Measurements from ENCODE around the gene OIT3. TPM values are rescaled to one million over a fixed set of nuclear protein-coding genes. Genes with fewer than 3 reads are reported as not detected.

The OIT3 gene
- total RNA-seq, 1 donor from 2014 or later = not detected

DNA sequence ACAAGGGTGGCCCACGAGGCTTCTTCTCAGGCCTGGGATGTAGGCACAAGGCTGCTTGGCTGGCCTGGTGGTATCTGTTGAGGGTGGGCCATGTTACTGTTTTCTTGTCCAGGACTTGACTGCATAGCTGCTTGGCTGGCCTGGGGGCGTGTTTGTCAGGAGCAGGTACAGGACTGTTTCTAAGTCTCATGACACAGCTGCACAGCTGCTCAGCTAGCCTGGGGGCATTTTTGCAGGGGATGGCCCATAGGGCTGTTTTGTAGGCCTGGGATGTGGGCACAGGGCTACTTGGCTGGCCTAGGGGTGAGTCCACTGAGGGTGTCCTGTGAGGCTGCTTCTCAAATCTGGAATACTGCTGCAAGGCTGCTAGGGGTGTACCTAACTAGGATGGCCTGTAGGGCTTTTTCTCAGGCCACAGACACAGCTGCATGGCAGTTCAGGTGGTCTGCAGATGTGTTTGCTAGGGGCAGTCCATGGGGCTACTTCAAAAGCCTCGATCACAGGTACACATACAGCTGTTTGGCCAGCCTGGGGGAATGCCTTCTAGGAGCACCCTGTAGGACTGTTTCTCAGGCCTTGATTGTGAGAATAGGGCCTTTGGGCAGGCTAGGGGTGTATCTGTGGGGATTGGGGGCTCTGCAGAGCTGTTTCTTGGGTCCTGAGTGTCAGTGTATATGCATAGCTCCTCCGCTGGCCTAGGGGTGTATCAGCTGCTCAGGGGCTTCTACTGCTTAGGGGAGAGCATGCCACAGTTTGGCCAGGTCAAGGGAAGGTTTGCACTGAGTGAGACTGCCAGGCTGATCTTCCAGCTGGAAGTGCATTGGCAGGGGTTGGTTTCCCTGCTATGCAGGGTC is 87.7 kb downstream of the OIT3 start:
- Histone ChIP-seq H3K4me3 (no peak overlapping the region), H3K4me1 (no peaks in the 10 kb centered on the region), H3K36me3 (no peaks in the 10 kb centered on the region), H3K27ac (replicated peaks) (no peak overlapping the region), H3K27me3 (ENCODE audit: low read depth) (no peaks in the 10 kb centered on the region), H3K9me3 (replicated peaks) (peaks cover 46% of the 10 kb centered on the region)
- DNase-seq = no peak
- intact Hi-C loops (cut with micrococcal nuclease) = no loop called here
- TF ChIP-seq, protein P1, sequence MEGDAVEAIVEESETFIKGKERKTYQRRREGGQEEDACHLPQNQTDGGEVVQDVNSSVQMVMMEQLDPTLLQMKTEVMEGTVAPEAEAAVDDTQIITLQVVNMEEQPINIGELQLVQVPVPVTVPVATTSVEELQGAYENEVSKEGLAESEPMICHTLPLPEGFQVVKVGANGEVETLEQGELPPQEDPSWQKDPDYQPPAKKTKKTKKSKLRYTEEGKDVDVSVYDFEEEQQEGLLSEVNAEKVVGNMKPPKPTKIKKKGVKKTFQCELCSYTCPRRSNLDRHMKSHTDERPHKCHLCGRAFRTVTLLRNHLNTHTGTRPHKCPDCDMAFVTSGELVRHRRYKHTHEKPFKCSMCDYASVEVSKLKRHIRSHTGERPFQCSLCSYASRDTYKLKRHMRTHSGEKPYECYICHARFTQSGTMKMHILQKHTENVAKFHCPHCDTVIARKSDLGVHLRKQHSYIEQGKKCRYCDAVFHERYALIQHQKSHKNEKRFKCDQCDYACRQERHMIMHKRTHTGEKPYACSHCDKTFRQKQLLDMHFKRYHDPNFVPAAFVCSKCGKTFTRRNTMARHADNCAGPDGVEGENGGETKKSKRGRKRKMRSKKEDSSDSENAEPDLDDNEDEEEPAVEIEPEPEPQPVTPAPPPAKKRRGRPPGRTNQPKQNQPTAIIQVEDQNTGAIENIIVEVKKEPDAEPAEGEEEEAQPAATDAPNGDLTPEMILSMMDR (IDR thresholded peaks at IDR 0.05; ENCODE audit: borderline replicate concordance) = no peak

DNA sequence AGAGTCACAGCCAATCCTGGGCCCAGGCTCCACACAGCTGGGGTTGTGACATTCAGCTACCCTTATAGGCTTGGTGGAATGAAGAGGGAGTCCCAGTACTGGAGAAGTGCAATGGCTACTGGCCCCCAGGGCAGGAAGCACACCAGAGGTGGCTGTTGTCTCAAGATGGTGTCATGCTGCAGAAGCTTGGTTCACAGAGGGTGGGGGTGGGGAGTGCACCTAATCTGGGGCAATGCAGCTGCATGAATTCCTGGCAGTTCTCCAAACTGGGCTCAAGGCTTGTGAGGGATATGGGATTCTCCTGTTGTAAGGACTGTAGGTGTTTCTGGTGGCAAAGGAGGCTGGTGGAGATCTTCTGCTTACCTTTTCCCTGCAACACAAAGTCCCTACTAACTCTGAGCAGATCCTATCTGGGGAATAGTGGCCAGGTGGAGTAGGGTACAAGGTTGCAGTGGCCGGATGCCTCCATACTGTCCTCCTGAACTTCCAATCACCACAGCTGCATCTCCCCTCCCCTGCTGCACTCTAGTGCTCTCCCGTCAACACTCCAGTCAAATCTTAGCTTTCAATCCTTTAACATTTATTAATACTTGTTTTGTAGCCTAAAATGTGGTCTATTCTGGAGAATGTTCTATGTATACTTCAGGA is 88.5 kb downstream of the OIT3 start:
- intact Hi-C loops (cut with micrococcal nuclease) = no loop called here
- Histone ChIP-seq H3K27me3 (ENCODE audit: low read depth) (no peaks in the 10 kb centered on the region), H3K27ac (replicated peaks) (no peak overlapping the region), H3K9me3 (replicated peaks) (peaks cover 39% of the 10 kb centered on the region), H3K4me3 (no peak overlapping the region), H3K4me1 (no peaks in the 10 kb centered on the region), H3K36me3 (no peaks in the 10 kb centered on the region)
- DNase-seq = no peak
- TF ChIP-seq, protein P1 (IDR thresholded peaks at IDR 0.05; ENCODE audit: borderline replicate concordance) = no peak

Other genes with a start within 250 kb of the OIT3 start
- gene MCU, start 201.6 kb upstream of the OIT3 start, total RNA-seq = 20.3 TPM
- gene PLA2G12B, start 61.1 kb downstream of the OIT3 start, total RNA-seq = 0.33 TPM
- 97.1 TPM for gene P4HA1, start 203.1 kb downstream of the OIT3 start, total RNA-seq
- 5.6 TPM for gene NUDT13, start 216.7 kb downstream of the OIT3 start, total RNA-seq

Measured in left ventricle myocardium inferior (tissue), 1 donor.